AG04450 (cell line): ENCODE data around the gene RAPGEF2. TPM values are rescaled to one million over a fixed set of nuclear protein-coding genes. Genes with fewer than 3 reads are reported as not detected.
"Not testable (repeated sequence)": the region's sequence is repeated elsewhere in the genome, so short reads cannot be mapped to it uniquely, and the experiment has no call there.

Experiments
- CTCF ChIA-PET: fragments of 300-600, 350-600 bp; formaldehyde crosslinking; extraction: SDS; loops from one replicate; lab custom pipeline; 2022; ENCODE audit warnings: antibody characterized with exemption, inconsistent platforms; lab: Charles Lee
- POLR2A ChIA-PET: fragments of 350-600 bp; formaldehyde crosslinking; extraction: SDS; loops from one replicate; lab custom pipeline; 2021; ENCODE audit warnings: antibody characterized with exemption, inconsistent platforms; lab: Yijun Ruan, JAX
- DNase-seq: peaks from one replicate; pipeline ENCODE4 v3.0.0-alpha.2; 2011; ENCODE audit warnings: low read depth, low spot score
- H3K27ac ChIP-seq: one replicate; pipeline ENCODE4 v1.5.1; 2012; ENCODE audit warnings: low read depth, low read length, control low read depth
- H3K27me3 ChIP-seq: one replicate; pipeline ENCODE4 v1.6.0; 2012; ENCODE audit warnings: low read length; ENCODE audit not compliant: control insufficient read depth, insufficient read depth
- H3K4me3 ChIP-seq: 2 replicates; pipeline ENCODE4 v1.5.1; 2011; ENCODE audit warnings: mild to moderate bottlenecking, low read depth, low read length, control low read depth
- H3K9me3 ChIP-seq: 2 replicates; pipeline ENCODE4 v1.5.1; 2012; ENCODE audit warnings: low read length; ENCODE audit not compliant: control insufficient read depth, insufficient read depth
- polyA plus RNA-seq: library from polyadenylated mRNA; depleted of rRNA; stranded (reverse); fragments of >200 nt; gene quantifications from 2 replicates; pipeline ENCODE4 v1.2.3, GENCODE V29; 2011
- TF ChIP-seq, protein P1 (sequence below): IDR thresholded peaks from 2 replicates; pipeline ENCODE4 v1.5.1; 2011; ENCODE audit warnings: low read depth, low read length, control low read depth, inconsistent platforms

RAPGEF2 gene
- polyA plus RNA-seq, 1 experiment = 51.5 TPM

DNA sequence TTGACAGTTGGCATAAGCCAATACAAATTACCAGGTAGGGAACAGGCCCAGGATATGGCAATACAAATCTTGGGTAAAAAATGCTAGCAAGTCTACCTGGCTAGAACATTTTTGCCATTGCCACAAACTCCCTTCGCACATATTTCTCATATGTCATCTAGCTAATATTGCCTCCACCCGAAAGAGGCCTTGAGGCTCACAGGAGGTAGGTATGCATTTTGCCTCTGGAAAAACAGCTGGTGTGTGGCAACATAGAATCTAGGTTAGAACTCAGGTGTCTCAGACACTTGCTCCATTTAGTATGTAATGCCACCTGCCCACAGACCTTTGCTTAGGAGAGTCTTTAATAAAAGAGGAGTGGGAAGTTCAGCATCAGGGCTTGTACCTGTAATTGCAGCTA is 16.3 kb upstream of the RAPGEF2 start:
- DNase-seq = no peak
- H3K4me3 ChIP-seq = no peak overlapping the region
- H3K27ac ChIP-seq = no peak overlapping the region
- TF ChIP-seq, protein P1, sequence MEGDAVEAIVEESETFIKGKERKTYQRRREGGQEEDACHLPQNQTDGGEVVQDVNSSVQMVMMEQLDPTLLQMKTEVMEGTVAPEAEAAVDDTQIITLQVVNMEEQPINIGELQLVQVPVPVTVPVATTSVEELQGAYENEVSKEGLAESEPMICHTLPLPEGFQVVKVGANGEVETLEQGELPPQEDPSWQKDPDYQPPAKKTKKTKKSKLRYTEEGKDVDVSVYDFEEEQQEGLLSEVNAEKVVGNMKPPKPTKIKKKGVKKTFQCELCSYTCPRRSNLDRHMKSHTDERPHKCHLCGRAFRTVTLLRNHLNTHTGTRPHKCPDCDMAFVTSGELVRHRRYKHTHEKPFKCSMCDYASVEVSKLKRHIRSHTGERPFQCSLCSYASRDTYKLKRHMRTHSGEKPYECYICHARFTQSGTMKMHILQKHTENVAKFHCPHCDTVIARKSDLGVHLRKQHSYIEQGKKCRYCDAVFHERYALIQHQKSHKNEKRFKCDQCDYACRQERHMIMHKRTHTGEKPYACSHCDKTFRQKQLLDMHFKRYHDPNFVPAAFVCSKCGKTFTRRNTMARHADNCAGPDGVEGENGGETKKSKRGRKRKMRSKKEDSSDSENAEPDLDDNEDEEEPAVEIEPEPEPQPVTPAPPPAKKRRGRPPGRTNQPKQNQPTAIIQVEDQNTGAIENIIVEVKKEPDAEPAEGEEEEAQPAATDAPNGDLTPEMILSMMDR = no peak
- ChIA-PET CTCF (interaction anchor here (0.6 kb wide), 1 partner anchor 229 kb away, joined by 4 read pairs; no protein-coding TSS in a partner anchor), POLR2A (no interaction called here)
- no peaks in the 10 kb centered on the region for H3K9me3 ChIP-seq
- no peaks in the 10 kb centered on the region for H3K27me3 ChIP-seq

DNA sequence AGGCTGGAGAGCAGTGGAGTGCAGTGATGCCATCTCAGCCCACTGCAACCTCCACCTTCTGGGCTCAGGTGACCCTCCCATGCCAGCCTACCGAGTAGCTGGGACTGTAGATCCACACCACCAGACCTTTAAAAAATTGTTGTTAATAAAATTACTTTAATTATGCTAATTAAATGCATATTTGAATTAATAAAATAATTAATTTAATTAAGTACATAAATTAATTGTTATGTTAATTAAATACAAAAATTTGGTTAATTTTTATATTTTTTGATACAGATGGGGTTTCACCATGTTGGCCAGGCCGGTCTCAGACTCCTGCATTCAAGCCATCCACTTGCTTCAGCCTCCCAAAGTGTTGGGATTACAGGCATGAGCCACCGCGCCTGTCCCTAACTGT is 12.6 kb upstream of the RAPGEF2 start:
- no peak overlapping the region for H3K4me3 ChIP-seq
- no peaks in the 10 kb centered on the region for H3K9me3 ChIP-seq
- CTCF ChIA-PET = no interaction called here
- H3K27ac ChIP-seq = no peak overlapping the region
- no peak for DNase-seq
- TF ChIP-seq, protein P1 = no peak
- POLR2A ChIA-PET = no interaction called here
- H3K27me3 ChIP-seq = no peaks in the 10 kb centered on the region

DNA sequence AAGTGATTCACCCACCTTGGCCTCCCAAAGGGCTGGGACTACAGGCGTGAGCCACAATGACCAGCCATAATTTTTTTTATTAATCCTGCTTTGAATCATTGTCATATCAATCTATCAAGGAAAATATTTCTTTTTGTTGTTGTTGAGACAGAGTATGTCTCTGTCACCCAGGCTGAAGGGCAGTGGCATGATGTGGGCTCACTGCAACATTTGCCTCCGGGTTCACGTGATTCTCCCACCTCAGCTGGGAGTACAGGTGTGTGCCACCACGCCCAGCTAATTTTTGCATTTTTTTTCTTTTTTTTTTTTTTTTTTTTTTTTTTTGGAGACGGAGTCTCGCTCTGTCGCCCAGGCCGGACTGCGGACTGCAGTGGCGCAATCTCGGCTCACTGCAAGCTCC is 8.7 kb upstream of the RAPGEF2 start:
- CTCF ChIA-PET, DNase-seq, POLR2A ChIA-PET, H3K9me3 ChIP-seq, H3K27me3 ChIP-seq, H3K27ac ChIP-seq, H3K4me3 ChIP-seq: not testable (repeated sequence)

DNA sequence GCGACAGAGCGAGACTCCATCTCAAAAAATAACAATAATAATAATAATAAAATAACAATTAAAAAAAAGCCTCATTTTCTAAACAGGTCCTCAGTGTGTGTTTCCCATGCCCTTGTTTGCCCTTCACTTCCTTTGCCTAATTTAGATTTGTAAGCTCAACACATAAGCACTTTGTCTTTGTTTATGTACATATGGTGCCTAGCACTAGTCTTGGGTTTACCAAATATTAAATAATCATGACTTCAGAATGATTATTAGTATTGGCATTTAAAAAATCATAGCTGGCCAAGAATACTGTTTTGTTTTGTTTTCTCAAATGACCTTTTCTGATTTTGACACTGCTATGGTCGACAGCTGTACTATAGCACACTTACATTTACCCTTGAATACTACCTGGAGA is 6.4 kb upstream of the RAPGEF2 start:
- Histone ChIP-seq H3K27me3 (peaks cover under 1% of the 10 kb centered on the region), H3K9me3 (no peaks in the 10 kb centered on the region), H3K27ac (no peak overlapping the region), H3K4me3 (no peak overlapping the region)
- DNase-seq = no peak
- TF ChIP-seq, protein P1 = no peak
- POLR2A ChIA-PET = no interaction called here
- CTCF ChIA-PET = interaction anchor here (0.7 to 1.1 kb wide), 2 partner anchors 24 to 129 kb away, joined by 3 read pairs; no protein-coding TSS in a partner anchor

DNA sequence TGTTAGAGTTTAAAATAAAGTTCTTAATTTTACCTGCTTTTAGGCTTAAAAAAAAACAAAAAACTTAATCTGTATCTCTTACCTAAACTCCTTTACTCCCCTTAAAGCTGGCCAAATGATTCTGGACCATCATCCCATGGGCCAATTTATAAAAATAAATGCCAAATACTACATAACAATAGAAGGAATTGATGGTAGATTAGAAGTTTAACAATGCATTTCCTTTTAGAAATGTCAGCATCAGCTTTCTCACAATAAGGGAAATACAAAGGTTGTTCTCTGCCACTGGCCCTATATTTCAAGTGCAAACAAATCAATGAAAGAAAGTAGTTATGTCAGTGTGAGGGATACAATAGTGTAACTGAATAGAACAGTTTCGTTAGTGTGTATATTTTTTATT is 5.7 kb upstream of the RAPGEF2 start:
- POLR2A ChIA-PET = no interaction called here
- CTCF ChIA-PET = interaction anchor here (1.1 kb wide), 1 partner anchor 25 kb away, joined by 3 read pairs; no protein-coding TSS in a partner anchor

More for the DNA sequence above, 5.7 kb upstream of the RAPGEF2 start:
- H3K27me3 ChIP-seq = peaks cover 6% of the 10 kb centered on the region
- TF ChIP-seq, protein P1 = no peak
- H3K27ac ChIP-seq = no peak overlapping the region
- H3K9me3 ChIP-seq = no peaks in the 10 kb centered on the region
- no peak overlapping the region for H3K4me3 ChIP-seq
- DNase-seq = no peak
